ENCODE results near the gene ATXN1.

GRCh38 chr6:16477367-16478149 is 283.7 kb downstream of the ATXN1 start:
- TF ChIP-seq TCF4 (CRISPR knock-in tag; IDR thresholded peaks at IDR 0.05; ENCODE audit: borderline replicate concordance) (no peak), ZNF70 (CRISPR knock-in tag; IDR thresholded peaks at IDR 0.05) (no peak), CREB5 (CRISPR knock-in tag; IDR thresholded peaks at IDR 0.05; ENCODE audit: low read depth) (no peak), RARB (CRISPR knock-in tag; IDR thresholded peaks at IDR 0.05) (no peak), PATZ1 (CRISPR knock-in tag; IDR thresholded peaks at IDR 0.05; ENCODE audit: borderline replicate concordance) (no peak), TOX (CRISPR knock-in tag; IDR thresholded peaks at IDR 0.05; ENCODE audit: borderline replicate concordance) (no peak), PPARA (CRISPR knock-in tag; IDR thresholded peaks at IDR 0.05; ENCODE audit: borderline replicate concordance) (no peak), ZNF8 (CRISPR knock-in tag; IDR thresholded peaks at IDR 0.05) (no peak), ZC3H10 (CRISPR knock-in tag; IDR thresholded peaks at IDR 0.05) (no peak), ZFP30 (CRISPR knock-in tag; IDR thresholded peaks at IDR 0.05) (no peak)
